HG03135 (cell line): ENCODE measurements around the gene PXMP2.

Experiments
- ATAC-seq: cut with Tn5 transposase; IDR thresholded peaks from one replicate; pipeline ENCODE4 v1.9.1; 2021; ENCODE audit warnings: mild to moderate bottlenecking, moderate library complexity; ENCODE audit not compliant: unreplicated experiment

Gene PXMP2

GRCh38 chr12:132687211-132688164, at the start of gene PXMP2, which contains the start of gene POLE:
Gene PXMP2, plus strand, starts transcription at chr12:132687587. Its CDS starts 84 bp downstream, at chr12:132687671.
Gene POLE, minus strand, starts transcription at chr12:132687342. Its CDS starts 27 bp downstream, at chr12:132687315.
- ATAC-seq = peak; percentile 91

- no peak for ATAC-seq
Measured at GRCh38 chr12:132637811-132638210, 49.6 kb upstream of the PXMP2 start.

GRCh38 chr12:132638541-132639408, 48.6 kb upstream of the PXMP2 start:
- no peak for ATAC-seq

GRCh38 chr12:132639956-132640520, 47.3 kb upstream of the PXMP2 start:
- no peak for ATAC-seq

GRCh38 chr12:132640936-132641335, 46.5 kb upstream of the PXMP2 start:
- ATAC-seq = no peak

- ATAC-seq = no peak
Measured at GRCh38 chr12:132641811-132642650, 45.4 kb upstream of the PXMP2 start.

- ATAC-seq = no peak
Measured at GRCh38 chr12:132642846-132643835, 44.2 kb upstream of the PXMP2 start.

GRCh38 chr12:132646850-132647249, 40.5 kb upstream of the PXMP2 start:
- no peak for ATAC-seq

- ATAC-seq = no peak
Measured at GRCh38 chr12:132647858-132648257, 39.5 kb upstream of the PXMP2 start.

GRCh38 chr12:132648616-132649225, 38.7 kb upstream of the PXMP2 start:
- ATAC-seq = no peak

GRCh38 chr12:132649226-132649945, 38.0 kb upstream of the PXMP2 start:
- no peak for ATAC-seq

- ATAC-seq = no peak
Measured at GRCh38 chr12:132651444-132652100, 35.8 kb upstream of the PXMP2 start.

GRCh38 chr12:132653567-132654290, 33.7 kb upstream of the PXMP2 start:
- ATAC-seq = no peak

- no peak for ATAC-seq
Measured at GRCh38 chr12:132657004-132657727, 30.2 kb upstream of the PXMP2 start.

GRCh38 chr12:132658149-132658894, 29.1 kb upstream of the PXMP2 start:
- ATAC-seq = no peak
